ENCODE data around the gene LRRC36. TPM values are rescaled to one million over a fixed set of nuclear protein-coding genes. Genes with fewer than 3 reads are reported as not detected.

LRRC36 gene
- total RNA-seq, 4 donors from 2014 or later = 0.42 to 0.56 TPM; not detected in 2

DNA sequence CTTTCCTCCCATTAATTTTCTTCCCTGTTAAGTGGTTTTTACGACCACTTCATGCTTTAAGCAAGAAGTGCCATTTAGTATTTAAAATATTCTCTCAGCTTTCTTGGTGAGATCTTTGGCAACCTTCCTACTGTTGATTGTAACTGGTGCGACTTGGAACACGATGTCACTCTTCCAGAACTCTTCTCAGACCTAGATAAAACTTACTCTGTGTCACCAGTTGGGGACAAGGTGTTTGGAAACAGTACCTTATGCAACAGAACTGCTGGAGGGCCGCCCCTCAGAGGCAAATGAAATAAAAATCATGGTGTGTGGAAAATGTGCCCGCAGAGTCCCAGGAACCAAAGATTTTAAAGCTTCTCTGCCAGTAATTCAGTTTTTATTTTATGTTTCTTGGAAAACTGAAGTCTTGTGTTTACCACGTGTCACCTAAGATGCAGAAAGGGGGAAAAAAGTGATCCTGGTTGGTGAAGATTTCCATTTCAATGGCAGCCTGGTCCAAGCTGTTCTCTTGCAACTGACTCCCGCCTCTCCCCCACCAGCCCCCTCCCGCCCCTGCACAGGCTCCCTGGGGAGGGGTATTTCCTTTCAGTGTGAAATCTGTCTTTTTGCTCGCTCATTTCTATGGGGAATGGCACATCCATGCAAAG is 97.1 kb downstream of the LRRC36 start:
- 50% methylated on average over 9 of the region's 9 CpGs for WGBS
- H3K27ac ChIP-seq = no peak overlapping the region
- no peak for DNase-seq (ENCODE audit: low spot score in 2 of 2)

DNA sequence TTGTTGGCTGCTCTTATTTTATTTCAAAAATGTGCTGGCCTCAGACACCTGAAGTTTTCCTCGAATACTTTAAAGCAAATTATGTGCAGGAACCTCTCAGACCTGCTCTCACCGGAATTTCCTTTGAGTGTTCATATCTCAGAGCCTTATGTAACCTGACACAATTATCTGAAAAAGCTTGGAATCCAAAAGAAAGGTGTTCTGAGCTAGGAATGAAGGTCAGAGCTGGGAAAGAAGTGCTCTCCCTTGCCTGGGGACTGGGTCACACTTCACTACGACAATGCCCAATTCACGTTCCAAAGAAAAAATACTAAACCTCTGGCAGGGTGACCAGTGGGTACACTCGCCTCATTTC is 97.6 kb downstream of the LRRC36 start:
- 60% methylated on average over 5 of the region's 5 CpGs for WGBS
- Histone ChIP-seq H3K4me1 (peaks cover 33% of the 10 kb centered on the region), H3K9me3 (no peaks in the 10 kb centered on the region), H3K27me3 (no peaks in the 10 kb centered on the region), H3K27ac (no peak overlapping the region), H3K36me3 (no peaks in the 10 kb centered on the region), H3K4me3 (no peak overlapping the region)
- DNase-seq (ENCODE audit: low spot score in 2 of 2) = no peak
- TF ChIP-seq, protein P1, sequence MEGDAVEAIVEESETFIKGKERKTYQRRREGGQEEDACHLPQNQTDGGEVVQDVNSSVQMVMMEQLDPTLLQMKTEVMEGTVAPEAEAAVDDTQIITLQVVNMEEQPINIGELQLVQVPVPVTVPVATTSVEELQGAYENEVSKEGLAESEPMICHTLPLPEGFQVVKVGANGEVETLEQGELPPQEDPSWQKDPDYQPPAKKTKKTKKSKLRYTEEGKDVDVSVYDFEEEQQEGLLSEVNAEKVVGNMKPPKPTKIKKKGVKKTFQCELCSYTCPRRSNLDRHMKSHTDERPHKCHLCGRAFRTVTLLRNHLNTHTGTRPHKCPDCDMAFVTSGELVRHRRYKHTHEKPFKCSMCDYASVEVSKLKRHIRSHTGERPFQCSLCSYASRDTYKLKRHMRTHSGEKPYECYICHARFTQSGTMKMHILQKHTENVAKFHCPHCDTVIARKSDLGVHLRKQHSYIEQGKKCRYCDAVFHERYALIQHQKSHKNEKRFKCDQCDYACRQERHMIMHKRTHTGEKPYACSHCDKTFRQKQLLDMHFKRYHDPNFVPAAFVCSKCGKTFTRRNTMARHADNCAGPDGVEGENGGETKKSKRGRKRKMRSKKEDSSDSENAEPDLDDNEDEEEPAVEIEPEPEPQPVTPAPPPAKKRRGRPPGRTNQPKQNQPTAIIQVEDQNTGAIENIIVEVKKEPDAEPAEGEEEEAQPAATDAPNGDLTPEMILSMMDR (IDR thresholded peaks at IDR 0.05) = no peak
- no peak for TF ChIP-seq POLR2AphosphoS5 (IDR thresholded peaks at IDR 0.05)
- TF ChIP-seq EP300 (IDR thresholded peaks at IDR 0.05) = no peak
- no peak for TF ChIP-seq POLR2A (IDR thresholded peaks at IDR 0.05)

More for the DNA sequence above, 97.1 kb downstream of the LRRC36 start:
- no peaks in the 10 kb centered on the region for H3K27me3 ChIP-seq
- TF ChIP-seq EP300 (IDR thresholded peaks at IDR 0.05) (no peak), POLR2AphosphoS5 (IDR thresholded peaks at IDR 0.05) (no peak), POLR2A (IDR thresholded peaks at IDR 0.05) (no peak)
- TF ChIP-seq, protein P1 (IDR thresholded peaks at IDR 0.05) = no peak
- peaks cover 28% of the 10 kb centered on the region for H3K4me1 ChIP-seq
- no peaks in the 10 kb centered on the region for H3K36me3 ChIP-seq
- no peak overlapping the region for H3K4me3 ChIP-seq
- no peaks in the 10 kb centered on the region for H3K9me3 ChIP-seq

DNA sequence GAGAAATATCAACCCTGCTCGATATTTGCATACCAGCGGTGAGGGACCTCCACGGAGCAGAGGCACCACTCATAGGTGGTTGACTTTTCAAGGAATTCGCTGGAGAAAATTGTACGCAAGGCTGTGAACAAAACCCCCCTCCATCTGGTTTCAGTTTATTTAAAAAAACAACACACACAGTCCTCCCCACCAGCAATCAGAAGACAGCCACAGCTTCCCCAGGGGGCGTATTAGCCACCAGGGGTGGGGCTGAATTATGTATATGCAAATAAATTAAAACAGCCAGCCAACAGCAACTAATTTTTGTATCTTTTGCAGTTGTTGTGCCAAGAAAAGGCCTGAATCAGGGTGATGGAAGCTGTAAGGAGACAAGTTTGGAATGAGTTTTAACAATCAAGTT is 98.4 kb downstream of the LRRC36 start:
- Histone ChIP-seq H3K27me3 (peaks cover 4% of the 10 kb centered on the region), H3K9me3 (no peaks in the 10 kb centered on the region), H3K27ac (no peak overlapping the region), H3K36me3 (no peaks in the 10 kb centered on the region), H3K4me1 (peaks cover 41% of the 10 kb centered on the region), H3K4me3 (no peak overlapping the region)
- 61% methylated on average over 6 of the region's 6 CpGs for WGBS
- no peak for DNase-seq (ENCODE audit: low spot score in 2 of 2)
- no peak for TF ChIP-seq POLR2AphosphoS5 (IDR thresholded peaks at IDR 0.05)
- TF ChIP-seq, protein P1 (IDR thresholded peaks at IDR 0.05) = no peak

DNA sequence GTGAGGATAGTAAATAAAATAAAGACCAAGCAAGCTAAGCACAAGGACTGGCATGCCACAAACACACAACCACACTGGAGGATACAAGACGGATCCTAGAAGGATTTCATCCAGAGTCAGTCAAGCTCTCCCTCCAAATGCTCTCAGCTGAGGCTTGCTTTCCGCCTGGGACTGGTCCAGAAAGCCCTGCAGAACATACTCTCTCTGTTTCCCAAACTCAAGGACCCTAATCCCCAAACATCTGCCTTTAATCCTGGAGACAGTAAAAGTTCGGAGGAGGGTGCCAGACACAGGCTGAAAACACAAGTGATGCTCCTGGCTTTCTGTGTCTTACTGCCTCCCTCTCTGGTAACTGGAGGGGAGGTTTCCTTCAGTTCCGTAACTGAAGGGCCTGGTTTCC is 99.0 kb downstream of the LRRC36 start:
- TF ChIP-seq POLR2AphosphoS5 (IDR thresholded peaks at IDR 0.05) = no peak
- TF ChIP-seq POLR2A (IDR thresholded peaks at IDR 0.05) = no peak
- TF ChIP-seq, protein P1 (IDR thresholded peaks at IDR 0.05) = no peak
- TF ChIP-seq EP300 (IDR thresholded peaks at IDR 0.05) = no peak
- Histone ChIP-seq H3K9me3 (no peaks in the 10 kb centered on the region), H3K4me1 (peaks cover 47% of the 10 kb centered on the region), H3K36me3 (no peaks in the 10 kb centered on the region), H3K4me3 (no peak overlapping the region), H3K27ac (no peak overlapping the region), H3K27me3 (peaks cover 4% of the 10 kb centered on the region)
- no peak for DNase-seq (ENCODE audit: low spot score in 2 of 2)
- WGBS = 69% methylated on average over 4 of the region's 4 CpGs

DNA sequence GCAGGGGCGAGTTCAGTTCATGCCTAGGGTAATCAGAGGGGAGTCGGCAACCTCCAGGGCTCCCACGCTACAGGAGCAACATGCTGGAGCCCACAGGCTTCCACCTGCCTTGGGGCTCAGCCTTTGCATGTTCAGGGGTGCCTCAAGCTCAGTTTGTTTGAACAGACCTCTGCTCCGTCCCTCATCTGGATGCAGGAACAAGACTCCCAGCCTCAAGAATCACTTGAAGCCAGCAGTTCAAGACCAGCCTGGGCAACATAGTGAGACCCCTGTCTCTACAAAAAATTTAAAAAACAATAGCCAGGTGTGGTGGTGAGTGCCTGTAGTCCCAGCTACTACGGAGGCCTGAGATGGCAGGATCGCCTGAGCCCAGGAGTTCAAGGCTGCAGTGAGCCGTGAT is 99.4 kb downstream of the LRRC36 start:
- peaks cover 51% of the 10 kb centered on the region for H3K4me1 ChIP-seq
- WGBS = 96% methylated on average over 6 of the region's 7 CpGs
- no peak overlapping the region for H3K27ac ChIP-seq

More for the DNA sequence above, 99.4 kb downstream of the LRRC36 start:
- Histone ChIP-seq H3K27me3 (peaks cover 4% of the 10 kb centered on the region), H3K36me3 (no peaks in the 10 kb centered on the region), H3K4me3 (no peak overlapping the region), H3K9me3 (no peaks in the 10 kb centered on the region)
- TF ChIP-seq POLR2AphosphoS5 (IDR thresholded peaks at IDR 0.05) = no peak
- TF ChIP-seq, protein P1 (IDR thresholded peaks at IDR 0.05) = no peak
- TF ChIP-seq EP300 (IDR thresholded peaks at IDR 0.05) = no peak
- TF ChIP-seq POLR2A (IDR thresholded peaks at IDR 0.05) = no peak
- no peak for DNase-seq (ENCODE audit: low spot score in 2 of 2)
